B cell (primary cell): ENCODE results near the gene SF1. TPM values are rescaled to one million over a fixed set of nuclear protein-coding genes. Genes with fewer than 3 reads are reported as not detected.

Experiments
- ATAC-seq: fragments of 200-7000 bp; cut with Tn5 transposase; one replicate; pipeline ENCODE4 v1.10.0; 2021; ENCODE audit warnings: low read depth, mild to moderate bottlenecking, moderate number of reproducible peaks, moderate library complexity
- CTCF ChIA-PET: fragments of 350-600 bp; sonication (Branson Sonifier 250); formaldehyde crosslinking; loops from one replicate; lab custom pipeline; 2021; ENCODE audit warnings: antibody characterized with exemption, inconsistent platforms; lab: Charles Lee
- POLR2A ChIA-PET: fragments of 350-600 bp; sonication (Branson Sonifier 250); formaldehyde crosslinking; loops from one replicate; lab custom pipeline; 2021; ENCODE audit warnings: antibody characterized with exemption; lab: Charles Lee
- DNase-seq: peaks from one replicate; pipeline ENCODE4 v3.0.0; 2013
- H2AFZ ChIP-seq: 2 replicates; pipeline ENCODE4 v1.6.1; 2012; ENCODE audit warnings: mild to moderate bottlenecking, low read depth, low read length; ENCODE audit not compliant: insufficient read depth, poor library complexity, severe bottlenecking
- H3K27ac ChIP-seq, 2 donors: 1 replicate in 1 of 2; 2 replicates in 1 of 2; pipeline ENCODE4 v1.5.1; 2012 to 2013; ENCODE audit warnings: low read length in 2 of 2, mild to moderate bottlenecking in 2 of 2, moderate library complexity in 1 of 2
- H3K27me3 ChIP-seq, 4 experiments: fragments of 200-600 bp in 1 of 4; sonication (generic) in 1 of 4; replicated peaks in 1 of 4; 1 replicate in 2 of 4; 2 replicates in 2 of 4; pipeline versions ENCODE4 v1.6.1 to v1.7.0; 2013 to 2016; ENCODE audit warnings: low read length in 3 of 4, mild to moderate bottlenecking in 2 of 4, mixed read lengths in 1 of 4, moderate library complexity in 1 of 4; ENCODE audit not compliant: insufficient read depth in 4 of 4, control insufficient read depth in 3 of 4; ENCODE audit errors: control extremely low read depth in 1 of 4
- H3K36me3 ChIP-seq, 2 experiments: replicated peaks in 1 of 2; 1 replicate in 1 of 2; 2 replicates in 1 of 2; pipeline versions ENCODE4 v1.6.1 to v1.7.1; 2013; ENCODE audit warnings: low read length in 1 of 2; ENCODE audit not compliant: insufficient read depth in 2 of 2, control insufficient read depth in 1 of 2; ENCODE audit errors: control extremely low read depth in 1 of 2, extremely low read depth in 1 of 2
- H3K4me1 ChIP-seq, 2 donors: fragments of 200-600 bp in 1 of 2; sonication (generic) in 1 of 2; 1 replicate in 1 of 2; 2 replicates in 1 of 2; pipeline versions ENCODE4 v1.5.1 to v1.6.1; 2013 to 2017; ENCODE audit warnings: low read length in 2 of 2; ENCODE audit not compliant: control insufficient read depth in 2 of 2, insufficient read depth in 2 of 2
- H3K4me2 ChIP-seq: replicated peaks from 2 replicates; pipeline ENCODE3; 2012; ENCODE audit warnings: mild to moderate bottlenecking, low read depth, low read length; ENCODE audit not compliant: poor library complexity, severe bottlenecking
- H3K4me3 ChIP-seq, 5 experiments: fragments of 200-600 bp in 1 of 5; sonication (generic) in 1 of 5; 1 replicate in 3 of 5; 2 replicates in 2 of 5; pipeline versions ENCODE4 v1.5.1 to v1.7.0; 2011 to 2016; ENCODE audit warnings: low read length in 4 of 5, mild to moderate bottlenecking in 4 of 5, low read depth in 2 of 5, control low read depth in 1 of 5, moderate library complexity in 1 of 5; ENCODE audit not compliant: insufficient read depth in 1 of 5; ENCODE audit errors: control extremely low read depth in 1 of 5, extremely low read depth in 1 of 5
- H3K79me2 ChIP-seq: fragments of 200-600 bp; sonication (generic); one replicate; pipeline ENCODE4 v1.6.0; 2016; ENCODE audit warnings: low read length; ENCODE audit not compliant: control insufficient read depth, insufficient read depth
- H3K9ac ChIP-seq: fragments of 200-600 bp; sonication (generic); 2 replicates; pipeline ENCODE4 v1.6.1; 2017; ENCODE audit warnings: mild to moderate bottlenecking, low read length, moderate library complexity
- H3K9me3 ChIP-seq, 3 donors: one replicate each; pipeline versions ENCODE4 v1.6.1 to v1.7.1; 2013; ENCODE audit warnings: low read length in 2 of 3; ENCODE audit not compliant: control insufficient read depth in 2 of 3, insufficient read depth in 1 of 3; ENCODE audit errors: control extremely low read depth in 1 of 3
- H4K20me1 ChIP-seq: 2 replicates; pipeline ENCODE4 v1.6.0; 2012; ENCODE audit warnings: mild to moderate bottlenecking, low read length; ENCODE audit not compliant: insufficient read depth, control insufficient read depth, poor library complexity, severe bottlenecking
- H3K27ac Mint-ChIP-seq: one replicate; pipeline ENCODE4 v1.8.0; 2021; ENCODE audit warnings: mixed read lengths
- H3K27me3 Mint-ChIP-seq: one replicate; pipeline ENCODE4 v1.8.0; 2021; ENCODE audit warnings: mixed read lengths
- H3K4me1 Mint-ChIP-seq: one replicate; pipeline ENCODE4 v1.8.0; 2021; ENCODE audit warnings: mixed read lengths
- H3K4me3 Mint-ChIP-seq: one replicate; pipeline ENCODE4 v1.8.0; 2021; ENCODE audit warnings: mixed read lengths
- H3K9me3 Mint-ChIP-seq: one replicate; pipeline ENCODE4 v1.8.0; 2022; ENCODE audit warnings: mixed read lengths; ENCODE audit not compliant: insufficient read depth
- EZH2 ChIP-seq: IDR thresholded peaks from 2 replicates; pipeline ENCODE4 v1.6.1; 2012; ENCODE audit warnings: borderline replicate concordance, low read depth, mild to moderate bottlenecking, moderate library complexity, low read length; ENCODE audit not compliant: insufficient read depth, poor library complexity, severe bottlenecking
- WGBS: methylation state at CpG from one replicate; pipeline ENCODE4 v1.1.5; 2013; ENCODE audit warnings: missing lambda C conversion rate; ENCODE audit not compliant: insufficient coverage; 5-methylcytosine and 5-hydroxymethylcytosine counted together
- intact Hi-C: fragments of 100-400 bp; cut with micrococcal nuclease; formaldehyde crosslinking; loops from one replicate; pipeline ENCODE4 v1.10.0; 2022
- polyA plus RNA-seq: library from polyadenylated mRNA; depleted of rRNA; stranded (reverse); fragments of >200 nt; gene quantifications from 2 replicates; pipeline ENCODE4 v1.2.3, GENCODE V29; 2012
- total RNA-seq, 2 donors: library from RNA; stranded (reverse); fragments of 120-200 nt in 1 of 2; gene quantifications; 1 replicate in 1 of 2; 2 replicates in 1 of 2; pipeline versions ENCODE4 v1.2.3 to v1.2.4, GENCODE V29; 2013 to 2022
- TF ChIP-seq, protein P1 (sequence below): fragments of 200-600 bp; IDR thresholded peaks from one replicate; pipeline ENCODE4 v1.8.0; 2022; ENCODE audit warnings: antibody characterized with exemption, mild to moderate bottlenecking

The SF1 gene
- total and polyA plus RNA-seq, 2 donors (not counting 1 experiment from before 2014, with no cell fraction given), result 369 to 931 TPM

DNA sequence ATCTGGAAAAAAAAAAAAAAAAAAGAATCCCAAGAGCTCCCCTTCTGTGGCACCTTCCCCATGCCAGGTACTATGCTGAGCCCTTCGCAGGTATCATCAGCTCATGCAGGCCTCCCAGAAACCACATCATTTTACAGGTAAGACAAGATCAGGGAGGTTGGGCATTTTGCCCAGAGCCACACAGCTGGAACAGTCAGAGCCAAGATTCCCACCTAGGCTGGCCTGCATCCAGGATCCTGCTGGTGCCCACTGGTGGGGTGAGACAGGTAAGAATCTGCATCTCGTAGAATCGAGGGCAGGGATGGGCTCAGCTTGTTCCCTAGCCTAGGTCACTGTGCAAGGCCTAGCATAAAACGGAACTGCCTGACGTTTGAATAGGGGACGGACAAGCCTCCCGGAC, 47.7 kb upstream of the SF1 start:
- no peaks in the 10 kb centered on the region for H4K20me1 ChIP-seq
- intact Hi-C loops, result no loop called here
- H3K9ac ChIP-seq, result no peak overlapping the region
- no peaks in the 10 kb centered on the region for H3K36me3 ChIP-seq
- Mint-ChIP-seq H3K27ac (no peak overlapping the region), H3K9me3 (no peaks in the 10 kb centered on the region), H3K4me3 (no peak overlapping the region), H3K27me3 (no peaks in the 10 kb centered on the region), H3K4me1 (peaks cover 2% of the 10 kb centered on the region)
- WGBS, result 100% methylated on average over 6 of the region's 7 CpGs
- no peaks in the 10 kb centered on the region for H3K27me3 ChIP-seq
- ChIA-PET POLR2A (interaction anchor here (1.0 kb wide), 1 partner anchor 24 kb away, joined by 3 read pairs; no protein-coding TSS in a partner anchor), CTCF (no interaction called here)
- H2AFZ ChIP-seq, result no peak overlapping the region
- no peak for TF ChIP-seq EZH2
- TF ChIP-seq, protein P1, sequence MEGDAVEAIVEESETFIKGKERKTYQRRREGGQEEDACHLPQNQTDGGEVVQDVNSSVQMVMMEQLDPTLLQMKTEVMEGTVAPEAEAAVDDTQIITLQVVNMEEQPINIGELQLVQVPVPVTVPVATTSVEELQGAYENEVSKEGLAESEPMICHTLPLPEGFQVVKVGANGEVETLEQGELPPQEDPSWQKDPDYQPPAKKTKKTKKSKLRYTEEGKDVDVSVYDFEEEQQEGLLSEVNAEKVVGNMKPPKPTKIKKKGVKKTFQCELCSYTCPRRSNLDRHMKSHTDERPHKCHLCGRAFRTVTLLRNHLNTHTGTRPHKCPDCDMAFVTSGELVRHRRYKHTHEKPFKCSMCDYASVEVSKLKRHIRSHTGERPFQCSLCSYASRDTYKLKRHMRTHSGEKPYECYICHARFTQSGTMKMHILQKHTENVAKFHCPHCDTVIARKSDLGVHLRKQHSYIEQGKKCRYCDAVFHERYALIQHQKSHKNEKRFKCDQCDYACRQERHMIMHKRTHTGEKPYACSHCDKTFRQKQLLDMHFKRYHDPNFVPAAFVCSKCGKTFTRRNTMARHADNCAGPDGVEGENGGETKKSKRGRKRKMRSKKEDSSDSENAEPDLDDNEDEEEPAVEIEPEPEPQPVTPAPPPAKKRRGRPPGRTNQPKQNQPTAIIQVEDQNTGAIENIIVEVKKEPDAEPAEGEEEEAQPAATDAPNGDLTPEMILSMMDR, result no peak
- no peak overlapping the region for H3K4me2 ChIP-seq
- no peak overlapping the region for H3K27ac ChIP-seq
- no peaks in the 10 kb centered on the region for H3K4me1 ChIP-seq
- H3K9me3 ChIP-seq, result no peaks in the 10 kb centered on the region
- H3K79me2 ChIP-seq, result no peaks in the 10 kb centered on the region
- ATAC-seq, result no peak
- no peak overlapping the region for H3K4me3 ChIP-seq
- no peak for DNase-seq

DNA sequence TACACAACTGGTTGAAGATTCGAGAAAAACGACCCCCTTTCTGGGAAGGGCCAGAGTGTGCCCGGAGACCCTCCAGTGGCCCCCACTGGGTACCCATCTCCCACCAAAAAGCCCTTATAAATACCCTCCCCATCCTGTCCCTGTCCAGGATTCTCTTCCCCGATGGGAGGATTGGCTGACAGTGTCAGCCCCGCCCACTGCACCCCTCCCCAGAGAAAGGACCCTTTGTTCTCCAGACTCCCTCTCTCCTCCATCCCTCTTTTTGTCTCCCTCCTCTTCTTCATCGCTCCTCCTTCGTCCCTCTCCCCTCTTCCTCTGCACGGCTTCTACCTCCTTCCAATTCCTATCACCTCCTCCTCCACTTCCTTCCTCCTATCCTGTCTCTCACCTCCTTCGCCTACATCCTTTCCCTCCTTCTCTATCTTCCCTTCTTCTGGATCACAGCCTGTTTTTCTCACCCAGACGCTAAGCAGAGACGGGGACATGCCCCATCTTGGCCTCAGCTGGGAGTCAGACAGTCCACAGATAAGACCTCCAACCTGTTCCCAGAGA, 45.3 kb upstream of the SF1 start:
- ChIA-PET CTCF (no interaction called here), POLR2A (no interaction called here)
- no peaks in the 10 kb centered on the region for H3K4me1 Mint-ChIP-seq
- WGBS, result 89% methylated on average over 11 of the region's 11 CpGs
- Histone ChIP-seq H3K79me2 (no peaks in the 10 kb centered on the region), H3K9me3 (no peaks in the 10 kb centered on the region), H3K4me3 (no peak overlapping the region), H3K4me1 (no peaks in the 10 kb centered on the region), H3K9ac (no peak overlapping the region), H3K27me3 (no peaks in the 10 kb centered on the region), H3K4me2 (no peak overlapping the region), H4K20me1 (no peaks in the 10 kb centered on the region), H3K27ac (no peak overlapping the region), H2AFZ (no peak overlapping the region), H3K36me3 (no peaks in the 10 kb centered on the region)
- TF ChIP-seq EZH2, result no peak
- TF ChIP-seq, protein P1, result no peak
- no peak overlapping the region for H3K4me3 Mint-ChIP-seq
- DNase-seq (no peak), ATAC-seq (no peak)
- H3K27me3 Mint-ChIP-seq, result no peaks in the 10 kb centered on the region
- no peak overlapping the region for H3K27ac Mint-ChIP-seq
- intact Hi-C loops, result no loop called here
- H3K9me3 Mint-ChIP-seq, result no peaks in the 10 kb centered on the region
